Measurements from ENCODE around the gene COL4A6.

DNA sequence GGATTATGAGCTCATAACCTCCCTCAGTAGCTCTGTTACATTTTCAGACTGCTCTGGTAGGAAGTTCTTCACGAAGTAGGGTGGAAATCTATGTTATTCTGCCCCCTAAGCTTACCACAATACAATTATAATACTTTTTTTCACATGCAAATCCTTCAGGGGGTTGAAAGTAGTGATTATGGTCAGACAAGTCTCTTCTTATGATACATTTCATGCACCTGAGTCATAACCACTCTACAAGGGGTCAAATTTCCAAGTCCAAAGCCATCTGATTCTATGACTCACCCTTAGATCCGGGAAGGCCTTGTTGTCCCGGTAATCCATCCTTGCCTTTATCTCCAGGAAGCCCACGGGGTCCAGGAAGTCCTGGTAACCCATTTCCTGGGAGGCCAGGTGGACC lies 251.4 kb downstream of the COL4A6 start:
- TF ChIP-seq YY1 (IDR thresholded peaks at IDR 0.05; ENCODE audit: insufficient read depth, insufficient read length) = no peak
- no peak for TF ChIP-seq SUZ12 (IDR thresholded peaks at IDR 0.05; ENCODE audit: extremely low read depth, insufficient read depth, insufficient read length)

Data from NT2/D1 (cell line).